ENCODE results near the gene CALHM2. TPM values are rescaled to one million over a fixed set of nuclear protein-coding genes. Genes with fewer than 3 reads are reported as not detected.
A peak's percentile ranks its signal among the peaks of the same experiment; 100 is the strongest.
"Not testable (repeated sequence)": the region's sequence is repeated elsewhere in the genome, so short reads cannot be mapped to it uniquely, and the experiment has no call there.

Gene CALHM2
- total RNA-seq, 2 experiments from 2014 or later: 8.3 to 9.5 TPM

GRCh38 chr10:103419101-103419500 is 33.1 kb downstream of the CALHM2 start:
- CTCF ChIA-PET: interaction anchor here (0.9 to 1.8 kb wide), 2 partner anchors 64 to 174 kb away, joined by 4 to 5 read pairs; no protein-coding TSS in a partner anchor
- H3K4me3 Mint-ChIP-seq: no peak overlapping the region
- H3K9me3 Mint-ChIP-seq: no peaks in the 10 kb centered on the region
- no peak for DNase-seq
- H3K27ac Mint-ChIP-seq: no peak overlapping the region
- intact Hi-C loops (cut with micrococcal nuclease): no loop called here
- no peaks in the 10 kb centered on the region for H3K4me1 Mint-ChIP-seq (ENCODE audit: low read depth)
- peaks cover 67% of the 10 kb centered on the region for H3K36me3 Mint-ChIP-seq (ENCODE audit: low read depth)
- no peaks in the 10 kb centered on the region for H3K27me3 Mint-ChIP-seq (ENCODE audit: low read depth)

GRCh38 chr10:103417601-103418000 is 34.6 kb downstream of the CALHM2 start:
- H3K36me3 Mint-ChIP-seq (ENCODE audit: low read depth): peaks cover 62% of the 10 kb centered on the region
- no peaks in the 10 kb centered on the region for H3K27me3 Mint-ChIP-seq (ENCODE audit: low read depth)
- H3K27ac Mint-ChIP-seq: no peak overlapping the region
- no peak for DNase-seq
- no peaks in the 10 kb centered on the region for H3K9me3 Mint-ChIP-seq
- H3K4me1 Mint-ChIP-seq (ENCODE audit: low read depth): no peaks in the 10 kb centered on the region
- CTCF ChIA-PET: interaction anchor here (1.5 to 2.5 kb wide), 3 partner anchors 64 to 175 kb away, joined by 5 to 15 read pairs (median 5); no protein-coding TSS in a partner anchor
- intact Hi-C loops (cut with micrococcal nuclease): loop anchor here (1.0 to 2.0 kb wide), 4 partner anchors 65 to 269 kb away; no protein-coding TSS in a partner anchor
- no peak overlapping the region for H3K4me3 Mint-ChIP-seq

DNA sequence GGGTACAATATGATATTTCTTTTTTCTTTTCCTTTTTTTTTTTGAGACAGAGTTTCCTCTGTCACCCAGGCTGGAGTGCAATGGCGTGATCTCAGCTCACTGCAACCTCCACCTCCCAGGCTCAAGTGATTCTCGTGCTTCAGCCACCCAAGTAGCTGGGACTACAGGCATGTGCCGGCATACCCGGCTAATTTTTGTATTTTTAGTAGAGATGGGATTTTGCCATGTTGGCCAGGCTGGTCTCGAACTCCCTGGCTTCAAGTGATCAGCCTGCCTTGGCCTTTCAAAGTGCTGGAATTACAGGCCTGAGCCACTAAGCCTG is 35.1 kb downstream of the CALHM2 start:
- H3K36me3 Mint-ChIP-seq (ENCODE audit: low read depth): peaks cover 58% of the 10 kb centered on the region
- not testable (repeated sequence) for H3K4me1 Mint-ChIP-seq (ENCODE audit: low read depth); H3K27me3 Mint-ChIP-seq (ENCODE audit: low read depth); H3K9me3 Mint-ChIP-seq; H3K4me3 Mint-ChIP-seq; DNase-seq; H3K27ac Mint-ChIP-seq
- CTCF ChIA-PET: interaction anchor here (0.8 to 2.5 kb wide), 7 partner anchors 10 to 176 kb away, joined by 3 to 15 read pairs (median 5); no protein-coding TSS in a partner anchor
- intact Hi-C loops (cut with micrococcal nuclease): loop anchor here (1.0 to 2.0 kb wide), 4 partner anchors 65 to 269 kb away; no protein-coding TSS in a partner anchor

DNA sequence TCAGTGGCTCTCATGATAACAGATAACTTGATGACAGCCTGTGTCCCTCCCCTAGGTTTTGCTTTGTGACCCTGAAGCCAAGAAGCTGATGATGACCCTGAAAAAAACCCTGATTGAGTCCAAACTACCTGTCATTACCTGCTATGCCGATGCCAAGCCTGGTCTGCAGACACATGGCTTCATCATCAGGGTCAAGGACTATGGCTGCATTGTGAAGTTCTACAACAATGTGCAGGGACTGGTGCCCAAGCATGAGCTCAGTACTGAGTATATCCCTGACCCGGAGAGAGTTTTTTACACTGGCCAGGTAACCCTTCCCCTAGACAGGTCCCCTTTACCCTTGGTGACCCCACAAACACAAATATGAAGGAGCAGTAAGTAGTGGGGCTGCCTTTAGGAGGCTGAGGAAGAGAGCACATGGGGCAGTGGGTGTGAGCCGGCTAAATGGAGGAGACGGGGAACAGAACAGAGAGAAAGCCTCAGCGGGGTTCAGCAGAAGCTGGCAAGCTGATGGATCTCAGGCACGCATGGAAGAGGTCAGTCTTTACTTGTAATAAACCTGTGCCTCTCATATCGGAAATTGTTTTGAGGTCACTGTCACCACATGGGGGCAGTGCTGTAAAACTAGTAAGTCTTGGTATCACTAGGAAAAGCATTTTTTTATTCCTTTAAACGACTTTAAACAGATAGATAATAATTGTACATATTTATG is 35.6 kb downstream of the CALHM2 start:
- Mint-ChIP-seq H3K27me3 (ENCODE audit: low read depth) (no peaks in the 10 kb centered on the region), H3K27ac (no peak overlapping the region), H3K4me1 (ENCODE audit: low read depth) (no peaks in the 10 kb centered on the region), H3K4me3 (no peak overlapping the region), H3K36me3 (ENCODE audit: low read depth) (peaks cover 59% of the 10 kb centered on the region), H3K9me3 (no peaks in the 10 kb centered on the region)
- intact Hi-C loops (cut with micrococcal nuclease): loop anchor here (1.0 to 2.0 kb wide), 5 partner anchors 66 to 270 kb away; no protein-coding TSS in a partner anchor
- CTCF ChIA-PET: interaction anchor here (0.6 to 2.5 kb wide), 12 partner anchors 10 to 443 kb away, joined by 3 to 15 read pairs (median 4); no protein-coding TSS in a partner anchor
- DNase-seq: peak; percentile 75

DNA sequence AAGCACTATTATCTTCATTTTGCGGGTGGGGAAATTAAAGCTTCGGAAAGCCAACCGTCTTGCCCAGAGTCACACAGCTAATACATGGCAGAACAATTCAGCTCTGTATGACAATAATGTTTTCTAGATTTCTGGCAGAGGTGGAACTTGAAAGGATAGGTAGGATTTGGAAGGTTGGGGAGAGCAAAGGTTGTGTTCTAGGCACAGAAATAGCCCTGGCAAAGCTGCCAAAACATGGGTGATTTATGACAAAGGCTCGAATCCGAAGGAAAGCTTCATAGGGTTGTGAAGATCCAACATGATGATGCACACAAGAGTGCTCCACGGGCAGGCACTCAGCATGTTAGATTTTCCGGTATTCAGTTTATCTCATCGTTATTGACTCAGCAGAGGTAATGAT is 36.6 kb downstream of the CALHM2 start:
- intact Hi-C loops (cut with micrococcal nuclease): no loop called here
- CTCF ChIA-PET: interaction anchor here (0.7 to 2.5 kb wide), 8 partner anchors 10 to 83 kb away, joined by 3 to 15 read pairs (median 4); no protein-coding TSS in a partner anchor

GRCh38 chr10:103413564-103413963 is 38.6 kb downstream of the CALHM2 start:
- intact Hi-C loops (cut with micrococcal nuclease): no loop called here

More for the DNA sequence above, 36.6 kb downstream of the CALHM2 start:
- H3K27ac Mint-ChIP-seq: no peak overlapping the region
- DNase-seq: no peak
- H3K27me3 Mint-ChIP-seq (ENCODE audit: low read depth): no peaks in the 10 kb centered on the region
- H3K4me3 Mint-ChIP-seq: no peak overlapping the region
- H3K36me3 Mint-ChIP-seq (ENCODE audit: low read depth): peaks cover 55% of the 10 kb centered on the region
- H3K9me3 Mint-ChIP-seq: no peaks in the 10 kb centered on the region
- H3K4me1 Mint-ChIP-seq (ENCODE audit: low read depth): no peaks in the 10 kb centered on the region

GRCh38 chr10:103397191-103397825 is 54.9 kb downstream of the CALHM2 start:
- DNase-seq: no peak
- Mint-ChIP-seq H3K27me3 (ENCODE audit: low read depth) (no peaks in the 10 kb centered on the region), H3K9me3 (no peaks in the 10 kb centered on the region), H3K27ac (peak overlapping the region; percentile 85), H3K36me3 (ENCODE audit: low read depth) (peaks cover 29% of the 10 kb centered on the region), H3K4me1 (ENCODE audit: low read depth) (peaks cover 69% of the 10 kb centered on the region), H3K4me3 (peak overlapping the region; percentile 97)
- CTCF ChIA-PET: interaction anchor here (1.0 to 1.3 kb wide), 2 partner anchors 8 to 480 kb away, joined by 3 read pairs; partner anchors contain the start of gene CNNM2
- intact Hi-C loops (cut with micrococcal nuclease): loop anchor here (2.0 kb wide), 2 partner anchors 47 to 53 kb away; partner anchors contain the start of gene PCGF6

More at GRCh38 chr10:103413564-103413963, 38.6 kb downstream of the CALHM2 start:
- H3K36me3 Mint-ChIP-seq (ENCODE audit: low read depth): peaks cover 52% of the 10 kb centered on the region
- H3K4me3 Mint-ChIP-seq: no peak overlapping the region
- no peaks in the 10 kb centered on the region for H3K4me1 Mint-ChIP-seq (ENCODE audit: low read depth)
- H3K27me3 Mint-ChIP-seq (ENCODE audit: low read depth): no peaks in the 10 kb centered on the region
- no peak for DNase-seq
- no peak overlapping the region for H3K27ac Mint-ChIP-seq
- CTCF ChIA-PET: no interaction called here
- H3K9me3 Mint-ChIP-seq: no peaks in the 10 kb centered on the region

GRCh38 chr10:103396789-103397087 is 55.4 kb downstream of the CALHM2 start:
- DNase-seq: no peak
- Mint-ChIP-seq H3K4me1 (ENCODE audit: low read depth) (peaks cover 69% of the 10 kb centered on the region), H3K27me3 (ENCODE audit: low read depth) (no peaks in the 10 kb centered on the region), H3K36me3 (ENCODE audit: low read depth) (peaks cover 31% of the 10 kb centered on the region), H3K9me3 (no peaks in the 10 kb centered on the region), H3K27ac (peak overlapping the region; percentile 85), H3K4me3 (peak overlapping the region; percentile 97)
- intact Hi-C loops (cut with micrococcal nuclease): loop anchor here (1.0 to 2.0 kb wide), 7 partner anchors 23 to 542 kb away; partner anchors contain the start of genes BORCS7, CNNM2 and PCGF6
- CTCF ChIA-PET: no interaction called here

Other genes starting within 250 kb of the CALHM2 start
- gene RPEL1, start 206.5 kb downstream of the CALHM2 start, total RNA-seq: under 1 TPM in 1 of 2 experiments, not detected in 1; 0.17 TPM
- under 1 TPM; 0.10 TPM for gene INA, start 175.2 kb downstream of the CALHM2 start, total RNA-seq
- gene PCGF6, start 101.2 kb downstream of the CALHM2 start, total RNA-seq: 10 to 100 TPM; 10.6 to 10.7 TPM
- 10 to 100 TPM; 16.3 TPM for gene TAF5, start 84.4 kb downstream of the CALHM2 start, total RNA-seq
- gene ATP5MK, start 55.9 kb downstream of the CALHM2 start, total RNA-seq: 100 to 1,000 TPM; 422 to 423 TPM
- 10 to 100 TPM; 50.1 TPM for gene PDCD11, start 55.7 kb downstream of the CALHM2 start, total RNA-seq
- not detected for gene CALHM1, start 6.5 kb upstream of the CALHM2 start, total RNA-seq
- gene CALHM3, start 26.9 kb upstream of the CALHM2 start, total RNA-seq: not detected
- gene NEURL1, start 41.3 kb upstream of the CALHM2 start, total RNA-seq: 1 to 10 TPM; 1.3 to 1.6 TPM

Measured in activated naive CD4-positive, alpha-beta T cell treated with anti-CD3 and anti-CD28 coated beads for 36 hours (primary cell).